GM18519 (cell line): Measurements from ENCODE around the gene DLGAP1.
"Not testable (repeated sequence)": the region's sequence is repeated elsewhere in the genome, so short reads cannot be mapped to it uniquely, and the experiment has no call there.

Source experiments
- ATAC-seq: cut with Tn5 transposase; IDR thresholded peaks from one replicate; pipeline ENCODE4 v1.9.1; 2021; ENCODE audit warnings: mild to moderate bottlenecking, moderate library complexity; ENCODE audit not compliant: unreplicated experiment, low FRiP score

The DLGAP1 gene

DNA sequence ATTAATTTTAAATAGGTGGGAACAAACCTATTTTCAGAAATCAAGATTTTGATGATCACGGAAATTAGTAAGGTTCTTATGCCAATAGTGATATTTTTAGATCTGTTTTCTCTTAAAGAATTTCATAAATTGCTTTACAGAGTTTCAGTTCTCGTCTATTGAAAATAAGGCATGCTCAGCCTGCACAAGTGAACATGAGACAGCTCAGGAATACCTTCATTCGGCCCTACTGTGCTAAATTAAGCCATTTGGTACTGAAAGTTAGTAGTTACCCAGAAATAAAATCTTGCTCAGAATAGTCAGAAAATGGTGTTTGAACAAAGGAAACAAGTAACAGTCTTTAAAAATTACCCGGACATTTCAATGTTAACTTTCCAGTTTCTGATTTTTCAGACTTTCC is 60.4 kb downstream of the DLGAP1 start:
- ATAC-seq: no peak

- no peak for ATAC-seq
Measured at GRCh38 chr18:4391859-4392258, 63.2 kb downstream of the DLGAP1 start.

DNA sequence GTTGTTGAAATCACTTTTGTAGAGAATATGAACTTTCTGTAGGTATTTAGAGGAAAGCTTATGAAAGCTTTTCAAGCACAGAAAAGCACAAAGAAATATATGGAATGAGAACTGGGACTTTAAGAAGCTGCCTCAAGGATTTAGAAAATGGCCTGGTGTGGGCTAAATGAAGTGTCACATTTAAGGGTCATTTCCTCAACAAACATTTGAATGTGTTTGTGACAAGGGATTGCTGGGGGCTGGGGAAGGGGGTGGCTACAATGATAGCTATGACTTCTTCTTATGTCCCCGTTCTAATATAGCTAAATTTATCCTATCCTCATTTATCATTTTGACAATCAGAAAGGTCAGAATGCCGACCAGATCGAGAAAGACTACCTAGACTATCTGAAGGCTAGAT is 69.2 kb downstream of the DLGAP1 start:
- ATAC-seq: no peak

- no peak for ATAC-seq
Measured at GRCh38 chr18:4384932-4385331, 70.2 kb downstream of the DLGAP1 start.

DNA sequence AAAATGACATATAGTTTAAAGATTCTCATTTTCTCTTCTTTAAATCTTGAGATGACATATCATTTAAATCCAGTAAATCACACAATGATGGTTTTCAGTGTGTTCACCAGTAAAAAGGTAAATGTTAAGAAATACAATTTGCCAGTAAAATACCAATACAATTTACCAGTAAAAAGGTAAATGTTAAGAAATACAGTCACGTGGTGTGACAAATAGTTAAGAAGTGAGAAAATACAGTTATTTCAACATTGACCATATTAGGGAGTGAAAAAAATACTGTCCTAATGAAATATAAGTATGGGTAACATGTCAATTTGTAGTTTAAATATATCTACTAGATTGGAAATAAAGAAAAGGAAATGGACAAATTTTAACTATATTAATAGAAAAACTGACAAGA is 80.5 kb downstream of the DLGAP1 start:
- ATAC-seq: no peak

DNA sequence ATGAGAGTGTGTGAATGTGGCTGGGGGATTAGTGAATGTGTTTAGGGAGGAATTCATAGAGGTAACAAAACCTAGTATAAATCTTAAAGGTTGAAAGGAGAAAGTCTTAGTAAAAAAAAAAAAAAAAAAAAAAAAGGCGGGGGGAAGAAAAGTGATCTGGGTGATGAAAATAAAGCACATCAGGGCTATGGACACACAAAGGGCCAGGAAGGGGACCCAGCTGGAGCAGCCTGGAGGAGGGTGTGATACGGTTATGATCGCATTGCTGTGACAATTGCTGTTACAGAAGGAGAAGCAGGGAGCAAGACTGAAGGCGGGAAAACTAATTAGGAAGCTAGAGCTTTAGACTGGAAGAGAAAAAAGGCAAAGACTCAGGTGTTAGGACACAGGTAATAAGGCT is 85.4 kb downstream of the DLGAP1 start:
- ATAC-seq: no peak

GRCh38 chr18:4360221-4360715 is 94.8 kb downstream of the DLGAP1 start:
- no peak for ATAC-seq

DNA sequence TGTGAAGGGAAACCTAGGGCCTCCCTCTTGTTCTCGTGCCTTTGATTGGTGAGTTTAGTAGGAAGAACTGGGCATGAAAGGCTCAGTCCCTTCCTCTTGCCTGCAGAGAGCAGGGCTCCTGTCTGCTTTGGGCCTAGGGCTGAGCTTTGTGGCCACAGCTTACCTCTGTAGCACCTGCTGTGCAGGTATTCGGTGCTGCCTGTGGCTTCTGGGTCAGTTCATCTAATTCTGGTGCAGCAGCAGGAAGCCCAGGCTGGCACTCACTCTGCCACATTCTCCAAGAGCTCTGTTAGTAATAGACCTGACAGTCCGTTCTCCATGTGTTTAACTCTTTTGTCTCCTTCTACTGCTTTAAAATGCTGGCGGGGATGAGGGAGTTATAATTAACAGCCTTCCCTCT is 96.5 kb downstream of the DLGAP1 start:
- no peak for ATAC-seq

DNA sequence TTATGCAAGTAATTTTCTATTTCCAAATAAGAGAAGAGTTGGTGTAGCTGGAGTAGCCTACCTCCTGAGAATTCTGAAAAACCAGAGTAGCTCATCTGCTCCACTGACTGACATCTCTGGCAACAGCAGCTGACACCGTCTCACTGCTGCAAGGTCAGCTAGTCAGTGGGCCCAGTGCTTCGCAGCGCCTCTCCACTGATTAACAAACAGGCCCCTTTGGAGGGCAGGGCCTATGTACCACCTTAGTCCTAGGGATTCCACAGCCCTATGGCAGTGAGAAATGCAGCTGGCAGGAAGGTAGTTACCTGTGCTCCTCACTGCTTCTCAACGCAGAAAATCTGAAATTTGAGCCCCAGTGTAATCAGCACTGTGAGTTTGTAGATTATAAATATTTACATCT is 97.5 kb downstream of the DLGAP1 start:
- no peak for ATAC-seq

- no peak for ATAC-seq
Measured at GRCh38 chr18:4356929-4357328, 98.2 kb downstream of the DLGAP1 start.

DNA sequence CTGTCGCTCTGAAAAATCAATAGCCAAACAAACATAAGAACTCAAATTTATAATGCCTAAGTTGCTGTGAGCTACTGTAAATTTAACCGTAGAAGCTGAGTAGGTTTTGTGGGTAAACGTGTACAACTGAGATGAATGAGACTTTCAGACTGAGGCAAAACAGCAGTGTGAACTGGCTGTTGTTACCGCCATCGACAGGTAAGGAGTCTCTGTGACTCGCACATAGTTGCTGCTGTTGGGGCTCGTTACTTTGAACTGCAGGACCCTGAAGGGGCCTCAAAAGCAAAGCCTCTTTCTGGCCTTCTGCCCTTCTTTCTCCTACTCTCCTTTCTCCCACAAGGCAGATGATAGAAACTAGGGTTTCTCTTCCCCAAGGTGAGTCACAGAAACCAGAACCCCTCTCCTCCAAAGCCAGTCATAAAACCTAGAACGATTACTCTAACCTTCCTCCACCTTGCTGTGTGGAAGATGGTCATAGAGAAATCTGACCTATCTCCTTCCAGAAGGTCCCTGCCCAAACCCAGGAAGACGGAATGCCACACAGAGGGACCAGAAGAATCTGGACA is 101.2 kb downstream of the DLGAP1 start:
- ATAC-seq: no peak

DNA sequence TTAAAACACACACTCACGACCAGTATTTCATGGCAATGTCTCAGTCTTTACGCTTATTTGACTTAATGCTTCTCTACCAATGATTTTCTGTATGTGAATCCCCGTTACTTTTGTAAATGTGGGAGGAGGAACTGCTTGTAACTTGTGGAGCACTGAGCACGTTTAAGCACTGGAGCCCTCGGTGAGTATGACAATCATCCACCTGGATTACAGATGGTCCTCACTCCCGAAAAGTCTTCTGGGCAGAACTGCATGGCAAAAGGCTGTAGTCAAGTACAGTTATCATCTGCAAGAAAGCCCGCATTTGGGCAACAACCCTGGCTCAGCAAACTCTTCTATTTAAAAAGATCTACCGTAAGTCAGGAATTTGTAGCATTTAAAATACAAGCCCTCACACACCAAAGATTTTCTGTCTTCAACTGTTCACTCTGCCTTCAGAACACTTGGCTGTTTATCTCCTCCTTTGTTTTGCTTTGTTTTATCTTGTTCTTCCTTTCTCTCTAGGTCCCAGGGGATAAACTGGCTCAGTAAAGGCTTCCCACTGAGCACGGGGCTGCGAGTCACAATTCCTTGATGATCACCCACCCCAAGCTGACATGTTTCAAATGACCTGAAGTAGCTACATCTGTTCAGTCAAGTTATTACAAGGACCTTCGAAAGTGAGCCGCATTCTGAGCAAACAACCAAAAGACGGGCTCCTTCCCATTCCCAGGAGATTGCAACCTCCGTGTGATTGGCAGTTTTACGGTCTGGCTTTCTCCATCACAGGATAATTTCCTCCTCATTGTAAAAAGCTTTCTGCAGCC is 102.2 kb downstream of the DLGAP1 start:
- no peak for ATAC-seq

GRCh38 chr18:4351005-4351404 is 104.1 kb downstream of the DLGAP1 start:
- no peak for ATAC-seq

DNA sequence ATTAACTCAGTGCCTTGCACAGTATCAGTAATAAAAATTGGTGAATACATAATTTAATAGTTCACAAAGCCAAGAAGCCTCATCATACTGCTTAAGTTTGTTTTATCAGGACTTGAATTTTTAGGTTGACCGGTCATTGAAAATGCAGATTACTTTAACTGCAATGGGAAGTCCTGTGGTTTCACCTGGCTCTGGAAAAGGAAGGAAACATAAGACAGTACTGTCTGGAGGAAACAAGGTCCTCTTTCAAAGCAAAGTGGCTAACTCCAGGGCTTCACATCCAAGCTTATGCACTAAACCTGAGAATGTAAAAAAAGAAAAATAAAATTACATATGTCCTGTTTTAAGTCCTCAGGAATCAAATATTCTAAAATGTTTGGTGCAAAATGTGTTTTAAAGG is 119.7 kb downstream of the DLGAP1 start:
- no peak for ATAC-seq

- no peak for ATAC-seq
Measured at GRCh38 chr18:4333043-4333442, 122.1 kb downstream of the DLGAP1 start.

- ATAC-seq: peak; percentile 59
Measured at GRCh38 chr18:4319738-4320677, 135.1 kb downstream of the DLGAP1 start.

GRCh38 chr18:4318311-4318710 is 136.8 kb downstream of the DLGAP1 start:
- no peak for ATAC-seq

DNA sequence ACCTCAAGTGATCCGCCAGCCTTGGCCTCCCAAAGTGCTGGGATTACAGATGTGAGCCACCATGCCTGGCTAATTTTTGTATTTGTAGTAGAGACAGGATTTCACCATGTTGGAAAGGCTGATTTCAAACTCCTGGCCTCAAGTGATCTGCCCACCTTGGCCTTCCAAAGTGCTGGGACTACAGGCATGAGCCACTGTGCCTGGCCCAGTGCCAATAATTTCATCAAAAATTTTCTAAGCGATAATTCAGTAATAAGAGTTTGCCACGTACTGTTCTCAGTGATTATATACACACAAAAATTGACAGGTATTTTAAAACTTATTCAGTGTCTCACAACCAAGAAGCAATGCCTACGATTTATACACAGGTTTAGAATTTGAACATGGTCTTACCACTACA is 143.2 kb downstream of the DLGAP1 start:
- not testable (repeated sequence) for ATAC-seq

DNA sequence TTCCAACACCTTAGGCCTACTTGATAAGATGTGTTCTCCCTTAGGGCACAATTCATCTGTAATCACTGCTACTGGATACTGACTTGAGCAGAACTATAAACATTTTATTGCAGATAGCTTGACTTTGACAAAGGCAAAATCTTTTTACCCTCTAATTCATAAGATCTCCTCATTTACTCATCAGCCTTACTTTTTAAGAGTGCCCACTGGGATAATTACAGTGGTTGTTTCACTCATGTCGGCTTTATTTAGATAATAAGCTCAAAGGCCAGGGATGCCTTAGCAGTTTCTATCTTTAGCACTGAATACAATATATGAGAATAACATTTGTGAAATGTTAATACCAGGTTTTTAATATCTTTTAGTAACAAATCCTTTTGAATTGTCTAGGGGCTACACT is 144.0 kb downstream of the DLGAP1 start:
- no peak for ATAC-seq

GRCh38 chr18:4309227-4309626 is 145.9 kb downstream of the DLGAP1 start:
- ATAC-seq: no peak

DNA sequence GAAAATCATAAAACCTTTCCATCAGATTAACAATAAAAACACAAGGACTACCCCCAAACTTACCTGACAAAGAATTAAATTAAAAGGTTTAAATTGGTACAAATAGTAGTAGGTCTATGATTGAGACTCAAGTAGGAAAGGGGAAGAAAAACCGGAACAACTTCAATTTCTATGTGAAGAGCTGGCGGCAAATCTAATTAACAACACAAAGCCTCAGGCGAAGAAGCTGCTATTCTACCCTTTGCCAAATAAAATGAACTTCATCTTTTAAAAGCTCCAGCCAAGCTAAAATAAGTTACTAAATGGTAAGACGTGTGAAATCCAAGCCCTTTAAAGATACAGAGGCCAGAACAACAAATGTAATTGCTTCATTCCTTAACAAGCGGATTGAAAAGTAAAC is 146.5 kb downstream of the DLGAP1 start:
- ATAC-seq: no peak
